Esophagus (tissue), 2 donors: Measurements from ENCODE around the gene RPUSD4. TPM values are rescaled to one million over a fixed set of nuclear protein-coding genes. Genes with fewer than 3 reads are reported as not detected.

Experiments used
- H3K27ac ChIP-seq, 2 donors: one replicate each; pipeline ENCODE4 v1.5.1; 2013; ENCODE audit warnings: low read depth in 2 of 2, mild to moderate bottlenecking in 2 of 2, inconsistent platforms in 1 of 2, low read length in 1 of 2, moderate library complexity in 1 of 2
- H3K27me3 ChIP-seq, 2 donors: one replicate each; pipeline ENCODE4 v1.6.1; 2013; ENCODE audit warnings: low read length in 2 of 2, control low read depth in 1 of 2, mild to moderate bottlenecking in 1 of 2; ENCODE audit not compliant: insufficient read depth in 2 of 2, control insufficient read depth in 1 of 2
- H3K36me3 ChIP-seq, 2 donors: one replicate each; pipeline ENCODE4 v1.6.1; 2013; ENCODE audit warnings: low read length in 1 of 2; ENCODE audit not compliant: control insufficient read depth in 2 of 2, insufficient read depth in 2 of 2
- H3K4me1 ChIP-seq, 2 donors: one replicate each; pipeline ENCODE4 v1.6.1; 2013; ENCODE audit warnings: low read length in 1 of 2; ENCODE audit not compliant: control insufficient read depth in 2 of 2, insufficient read depth in 2 of 2
- H3K4me3 ChIP-seq, 2 donors: one replicate each; pipeline ENCODE4 v1.5.1; 2013; ENCODE audit warnings: low read length in 2 of 2, mild to moderate bottlenecking in 2 of 2, low read depth in 1 of 2, moderate library complexity in 1 of 2
- H3K9me3 ChIP-seq, 2 donors: one replicate each; pipeline ENCODE4 v1.6.1; 2013; ENCODE audit warnings: mild to moderate bottlenecking in 2 of 2, low read depth in 1 of 2, low read length in 1 of 2, moderate library complexity in 1 of 2; ENCODE audit not compliant: control insufficient read depth in 2 of 2, insufficient read depth in 1 of 2
- WGBS, 2 donors: extraction: QIAGEN DNeasy Blood & Tissue Kit; methylation state at CpG; one replicate each; pipeline ENCODE4 v1.1.7; 2013; 5-methylcytosine and 5-hydroxymethylcytosine counted together
- polyA plus RNA-seq, 2 donors: library from polyadenylated mRNA; stranded (reverse); fragments of 200-250 nt; gene quantifications; one replicate each; pipeline ENCODE4 v1.2.3, GENCODE V29; 2013
- donor health status: healthy with polysubstance abuse.
- donor health status: Bipolar disorder and iron deficiency.

Gene RPUSD4
- polyA plus RNA-seq, 2 donors = 10.9 to 14.3 TPM

GRCh38 chr11:126195119-126195518, 16.3 kb downstream of the RPUSD4 start:
- no peaks in the 10 kb centered on the region for H3K27me3 ChIP-seq
- H3K9me3 ChIP-seq = peaks cover 0 to 3% of the 10 kb centered on the region in 2 donors
- peaks cover 0 to 3% of the 10 kb centered on the region in 2 donors for H3K4me1 ChIP-seq
- H3K4me3 ChIP-seq = no peak overlapping the region
- H3K36me3 ChIP-seq = peaks cover 17 to 38% of the 10 kb centered on the region in 2 donors
- H3K27ac ChIP-seq = no peak overlapping the region
- WGBS, 2 donors = 78 to 95% methylated on average over 3 of the region's 3 CpGs

- Histone ChIP-seq H3K36me3 (peaks cover 14 to 39% of the 10 kb centered on the region in 2 donors), H3K4me1 (peaks cover 0 to 3% of the 10 kb centered on the region in 2 donors), H3K9me3 (peaks cover 0 to 3% of the 10 kb centered on the region in 2 donors), H3K27me3 (no peaks in the 10 kb centered on the region), H3K4me3 (no peak overlapping the region), H3K27ac (no peak overlapping the region)
- 39 to 47% methylated on average over 9 of the region's 9 CpGs for WGBS, 2 donors
Observed at GRCh38 chr11:126194121-126194543, 17.3 kb downstream of the RPUSD4 start.

GRCh38 chr11:126193038-126193478, 18.4 kb downstream of the RPUSD4 start:
- 91 to 95% methylated on average over 16 of the region's 16 CpGs for WGBS, 2 donors
- H3K9me3 ChIP-seq = peaks cover 0 to 3% of the 10 kb centered on the region in 2 donors
- H3K27ac ChIP-seq = no peak overlapping the region
- peaks cover 8 to 34% of the 10 kb centered on the region in 2 donors for H3K36me3 ChIP-seq
- H3K4me3 ChIP-seq = no peak overlapping the region
- peaks cover 0 to 3% of the 10 kb centered on the region in 2 donors for H3K4me1 ChIP-seq
- no peaks in the 10 kb centered on the region for H3K27me3 ChIP-seq

GRCh38 chr11:126192361-126192760, 19.1 kb downstream of the RPUSD4 start:
- H3K4me3 ChIP-seq = no peak overlapping the region
- H3K4me1 ChIP-seq = peaks cover 0 to 3% of the 10 kb centered on the region in 2 donors
- peaks cover 0 to 3% of the 10 kb centered on the region in 2 donors for H3K9me3 ChIP-seq
- WGBS, 2 donors = 80 to 92% methylated on average over 7 of the region's 7 CpGs
- no peak overlapping the region for H3K27ac ChIP-seq
- H3K27me3 ChIP-seq = no peaks in the 10 kb centered on the region
- H3K36me3 ChIP-seq = peaks cover 3 to 27% of the 10 kb centered on the region in 2 donors

- Histone ChIP-seq H3K4me3 (no peak overlapping the region), H3K4me1 (peaks cover 0 to 3% of the 10 kb centered on the region in 2 donors), H3K36me3 (peaks cover 0 to 24% of the 10 kb centered on the region in 2 donors), H3K27ac (no peak overlapping the region), H3K9me3 (no peaks in the 10 kb centered on the region), H3K27me3 (no peaks in the 10 kb centered on the region)
- whole genome bisulfite sequencing, 2 donors = 91 to 96% methylated on average over 11 of the region's 11 CpGs
Observed at GRCh38 chr11:126191379-126192073, 19.9 kb downstream of the RPUSD4 start.

GRCh38 chr11:126190792-126191191, 20.7 kb downstream of the RPUSD4 start:
- Histone ChIP-seq H3K4me3 (no peak overlapping the region), H3K27ac (no peak overlapping the region)
- WGBS, 2 donors = 78 to 80% methylated on average over 14 of the region's 14 CpGs

GRCh38 chr11:126189109-126189929, 22.1 kb downstream of the RPUSD4 start:
- Histone ChIP-seq H3K27me3 (no peaks in the 10 kb centered on the region), H3K4me3 (no peak overlapping the region), H3K27ac (no peak overlapping the region), H3K9me3 (no peaks in the 10 kb centered on the region), H3K36me3 (peaks cover 0 to 20% of the 10 kb centered on the region in 2 donors), H3K4me1 (peaks cover 0 to 3% of the 10 kb centered on the region in 2 donors)
- WGBS, 2 donors = 83 to 90% methylated on average over 22 of the region's 22 CpGs

More at GRCh38 chr11:126190792-126191191, 20.7 kb downstream of the RPUSD4 start:
- Histone ChIP-seq H3K27me3 (no peaks in the 10 kb centered on the region), H3K9me3 (no peaks in the 10 kb centered on the region), H3K4me1 (peaks cover 0 to 3% of the 10 kb centered on the region in 2 donors), H3K36me3 (peaks cover 0 to 20% of the 10 kb centered on the region in 2 donors)

GRCh38 chr11:126188332-126189108, 22.9 kb downstream of the RPUSD4 start:
- H3K27me3 ChIP-seq = no peaks in the 10 kb centered on the region
- peaks cover 0 to 3% of the 10 kb centered on the region in 2 donors for H3K4me1 ChIP-seq
- no peak overlapping the region for H3K4me3 ChIP-seq
- no peaks in the 10 kb centered on the region for H3K9me3 ChIP-seq
- no peak overlapping the region for H3K27ac ChIP-seq
- WGBS, 2 donors = 77 to 83% methylated on average over 15 of the region's 15 CpGs
- peaks cover 0 to 20% of the 10 kb centered on the region in 2 donors for H3K36me3 ChIP-seq
